Right lung (tissue), 5 donors: Measurements from ENCODE around the gene GASK1B. TPM values are rescaled to one million over a fixed set of nuclear protein-coding genes. Genes with fewer than 3 reads are reported as not detected.

Experiments
- DNase-seq, 2 donors: peaks; one replicate each; pipeline ENCODE4 v3.0.0-alpha.2; 2013
- polyA plus RNA-seq, 5 donors: library from polyadenylated mRNA; unstranded; fragments of 120-200 nt; gene quantifications; one replicate each; pipeline versions ENCODE4 v1.2.1 to v1.2.3, GENCODE V29; 2013; ENCODE audit warnings: inconsistent platforms in 1 of 5, low replicate concordance in 1 of 5; ENCODE audit not compliant: insufficient read length in 5 of 5, insufficient read depth in 1 of 5

Gene GASK1B
- polyA plus RNA-seq, 5 donors: 15.4 to 27.9 (median 25.9) TPM

DNA sequence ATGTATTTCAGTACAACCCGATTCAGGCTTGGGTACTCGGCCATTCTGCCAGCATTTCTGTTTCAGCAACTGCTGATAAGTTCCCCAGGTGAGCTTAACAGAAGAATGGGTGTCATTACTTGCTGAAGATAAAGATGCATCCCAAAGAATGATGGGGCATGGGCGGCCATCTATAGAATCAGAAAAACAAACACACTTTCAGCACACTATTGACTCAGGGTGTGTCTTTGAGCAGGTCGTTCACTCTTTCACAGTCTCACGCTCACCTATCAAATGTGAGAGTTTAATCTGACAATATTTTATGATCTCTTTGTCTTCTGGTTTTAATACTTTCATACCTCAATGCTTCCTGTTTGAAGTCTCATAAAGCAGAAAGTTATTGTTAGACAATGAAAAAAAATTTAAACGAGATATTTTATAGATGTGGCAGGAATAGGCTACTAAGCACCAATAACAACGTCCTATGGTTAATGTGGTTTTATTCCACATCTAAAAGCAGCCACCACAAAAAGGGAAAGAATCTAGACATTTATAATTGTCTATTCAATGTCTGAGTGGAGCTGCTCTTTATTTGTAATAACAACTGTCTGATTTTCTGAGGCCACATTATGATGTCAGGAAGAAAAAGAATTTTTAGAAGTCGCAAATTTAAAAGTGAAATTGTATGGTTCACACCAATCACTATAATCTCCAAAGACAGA, 17.0 kb downstream of the GASK1B start:
- no peak for DNase-seq

DNA sequence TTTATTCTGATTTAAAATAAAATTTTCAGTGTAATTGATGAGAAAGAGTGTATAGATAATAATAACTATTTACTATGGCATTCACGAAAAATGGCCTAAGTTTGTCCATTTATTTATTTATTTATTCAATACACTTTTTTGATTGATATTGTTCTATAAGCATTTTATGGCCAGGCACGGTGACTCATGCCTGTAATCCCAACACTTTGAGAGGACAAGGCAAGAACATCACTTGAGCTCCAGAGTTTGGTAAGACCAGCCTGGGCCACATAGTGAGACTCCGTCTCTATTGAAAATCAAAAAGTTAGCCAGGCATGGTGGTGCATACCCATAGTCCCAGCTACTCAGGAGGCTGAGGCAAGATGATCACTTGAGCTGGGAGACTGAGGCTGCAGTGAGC, 25.7 kb downstream of the GASK1B start:
- no peak for DNase-seq

DNA sequence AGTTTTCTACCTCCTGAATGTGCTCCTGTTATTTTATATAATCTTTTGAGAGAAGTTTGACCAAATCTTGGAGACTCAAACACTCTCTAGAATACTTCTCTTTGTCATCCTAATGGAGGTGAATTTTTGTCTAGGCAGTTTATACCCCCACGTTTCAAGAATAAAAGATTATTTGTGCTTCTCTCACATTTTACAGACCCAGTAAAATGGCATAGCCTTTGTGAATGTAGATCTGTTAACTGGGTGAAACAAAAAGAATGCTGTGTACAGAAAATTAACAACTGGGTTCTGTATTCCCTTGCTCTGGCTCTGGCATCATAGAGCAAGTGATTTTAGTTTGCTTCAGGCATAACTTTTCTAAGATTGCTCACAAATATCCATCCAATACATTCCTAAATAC, 26.1 kb downstream of the GASK1B start:
- DNase-seq: no peak

DNA sequence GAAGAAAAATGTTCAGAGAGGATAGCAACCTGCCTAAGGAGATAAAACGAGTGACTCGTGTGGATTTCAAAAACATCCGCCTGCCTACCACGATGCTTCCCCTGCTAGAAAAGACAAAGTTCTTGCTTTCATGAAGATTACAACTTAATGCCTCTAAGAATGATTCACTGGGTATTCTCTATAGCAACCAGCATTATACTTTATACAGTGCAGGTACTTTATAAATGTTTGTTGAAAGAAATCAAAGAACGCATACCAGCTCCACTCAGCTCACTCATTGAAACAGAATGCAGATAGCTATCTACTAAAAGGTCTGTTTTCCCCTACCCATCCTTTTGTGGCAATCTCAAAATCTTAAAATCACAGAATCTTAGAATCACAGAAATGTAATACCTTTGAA, 33.7 kb downstream of the GASK1B start:
- no peak for DNase-seq

DNA sequence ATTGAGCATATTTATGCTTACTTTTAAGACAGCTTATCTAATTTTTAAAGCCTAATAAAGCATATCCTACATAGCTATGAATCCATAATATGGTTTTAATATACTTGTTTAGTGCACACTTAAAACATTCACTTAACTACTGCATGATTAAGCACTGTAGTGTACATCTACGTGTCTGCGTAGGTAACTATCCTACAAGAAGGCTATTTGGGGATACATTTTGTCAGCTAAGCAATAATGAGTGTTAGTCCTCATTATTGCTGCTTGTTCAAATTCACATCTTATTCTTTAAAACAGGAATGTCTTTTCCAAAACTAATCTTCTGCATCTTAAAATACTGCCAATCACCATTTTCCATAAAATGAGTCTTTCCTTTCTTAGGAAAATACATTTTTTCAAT, 38.6 kb downstream of the GASK1B start:
- DNase-seq: no peak

DNA sequence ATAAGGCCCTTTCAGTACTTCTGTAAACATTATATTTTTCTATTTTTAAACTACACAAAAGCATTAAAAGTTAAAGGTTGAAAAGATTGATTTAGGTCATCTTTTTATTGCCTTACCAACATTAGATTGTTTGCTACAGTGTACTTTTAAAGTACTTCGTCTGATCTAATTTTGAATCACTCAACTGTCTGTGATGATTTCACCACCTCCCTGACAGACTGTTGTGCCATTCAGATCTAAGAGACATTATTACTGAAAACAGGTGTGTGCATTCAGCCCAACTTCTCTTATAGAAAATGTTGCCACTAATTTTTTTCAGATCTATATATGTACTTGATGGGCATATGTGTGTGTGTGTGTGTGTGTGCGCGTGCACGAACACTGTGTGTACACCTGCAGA, 39.3 kb downstream of the GASK1B start:
- no peak for DNase-seq

DNA sequence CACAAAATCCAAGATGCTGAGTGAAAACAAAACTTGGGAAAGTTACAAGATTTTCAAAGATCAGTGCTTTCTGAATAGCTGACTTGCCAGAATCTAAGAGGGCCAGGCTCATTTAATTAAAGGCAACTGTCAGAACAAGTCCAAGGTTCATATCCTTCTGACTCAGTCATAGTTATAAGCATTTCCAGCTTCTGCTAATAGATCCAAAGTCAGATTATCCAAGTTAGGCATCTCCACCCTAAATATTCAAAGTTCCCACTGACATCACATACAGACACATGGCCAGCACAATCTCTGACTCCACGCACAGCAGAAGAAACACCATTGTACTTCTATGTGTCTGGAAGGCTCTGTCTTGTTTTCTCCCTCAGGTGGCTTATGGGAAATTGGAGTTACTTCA, 41.8 kb downstream of the GASK1B start:
- DNase-seq: no peak

DNA sequence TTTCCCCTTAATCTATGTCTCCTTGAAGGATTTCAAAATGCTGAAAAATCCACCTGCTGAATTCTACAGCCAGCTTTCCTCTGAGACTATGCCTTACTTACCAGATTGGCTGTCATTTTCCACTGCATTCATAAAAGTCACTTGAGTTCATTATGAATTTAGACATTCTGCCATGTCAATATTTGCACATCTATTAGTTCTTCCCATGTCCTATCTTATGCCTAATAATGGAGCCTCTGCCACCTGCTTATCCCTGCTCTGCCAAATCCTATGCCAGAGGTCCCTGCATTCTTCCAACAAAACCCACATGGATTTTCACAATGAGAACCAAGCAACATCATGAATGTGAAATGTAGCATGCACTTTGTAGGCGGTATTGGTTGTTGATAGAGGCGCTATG, 42.6 kb downstream of the GASK1B start:
- DNase-seq: no peak

DNA sequence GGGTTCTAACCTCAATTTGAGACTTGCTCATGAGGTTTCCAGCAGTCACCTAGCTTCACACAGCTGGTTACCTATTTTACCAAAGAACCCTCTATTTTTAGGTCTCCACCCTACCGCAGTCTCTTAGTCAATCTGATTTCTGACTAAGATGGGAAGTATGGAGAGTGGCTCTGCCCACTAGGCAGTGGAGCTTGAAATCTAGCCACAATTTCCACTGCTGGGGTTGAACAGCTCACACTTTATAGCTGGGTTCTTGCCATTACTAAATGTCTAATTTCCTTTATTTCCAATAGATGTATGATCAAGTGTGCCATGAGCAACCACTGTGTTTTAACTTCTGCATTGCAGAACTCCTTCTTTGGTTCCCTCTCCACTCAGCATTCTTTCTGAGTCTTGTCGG, 43.1 kb downstream of the GASK1B start:
- DNase-seq: no peak

DNA sequence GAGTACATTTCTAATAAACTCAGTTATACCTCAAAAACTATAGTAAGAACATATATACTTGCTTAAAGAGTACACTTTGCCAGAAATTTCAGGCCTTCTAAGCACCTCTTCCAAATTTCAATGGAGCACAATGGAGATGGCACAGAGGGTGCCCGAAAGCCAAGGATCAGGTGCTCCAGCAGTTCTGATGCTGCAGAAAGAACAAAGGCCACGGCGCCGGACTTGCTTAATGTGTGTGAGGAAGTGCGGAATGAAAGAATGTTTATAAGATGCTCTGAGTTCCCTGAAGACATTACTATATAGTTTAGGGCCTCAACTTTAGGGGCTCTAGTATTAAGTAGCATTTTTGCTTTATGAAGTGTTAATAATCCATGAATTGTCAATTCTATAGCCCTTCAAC, 44.3 kb downstream of the GASK1B start:
- DNase-seq: no peak

DNA sequence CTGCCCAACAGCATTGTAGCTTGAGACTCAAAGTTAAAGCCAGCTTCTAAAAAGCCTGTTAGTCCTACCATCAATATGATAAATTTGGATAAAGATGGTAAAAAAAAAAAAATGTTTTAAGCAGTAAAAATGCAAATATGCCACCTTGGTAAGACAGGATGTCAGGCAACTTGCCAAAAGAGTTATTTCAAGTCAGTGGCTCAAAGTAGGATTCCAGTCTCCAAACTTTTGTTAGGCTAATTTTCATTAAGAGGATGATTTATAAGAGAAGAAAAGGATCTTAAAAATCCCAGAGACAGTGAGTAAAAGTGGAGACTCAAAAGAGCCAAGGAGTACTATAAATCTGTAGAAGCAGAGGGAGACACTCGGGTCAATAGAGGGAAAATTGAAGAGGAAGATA, 47.5 kb downstream of the GASK1B start:
- DNase-seq: no peak

Other genes starting within 250 kb of the GASK1B start
- gene TMEM144, start 37.5 kb upstream of the GASK1B start, polyA plus RNA-seq: 1 to 10 TPM; 4.6 to 7.1 (median 5.9) TPM